Measurements from ENCODE around the gene STK16. TPM values are rescaled to one million over a fixed set of nuclear protein-coding genes. Genes with fewer than 3 reads are reported as not detected.

STK16 gene
- total RNA-seq, 4 donors from 2014 or later, result 13.7 to 22.2 (median 15.4) TPM

GRCh38 chr2:219206328-219207133 lies 38.7 kb upstream of the STK16 start, which contains the start of gene ZFAND2B:
Gene ZFAND2B, plus strand, starts transcription at chr2:219206782. Its CDS starts 206 bp downstream, at chr2:219206988.
- TF ChIP-seq CTCF (IDR thresholded peaks at IDR 0.05; ENCODE audit: low read depth), result no peak

- no peak for TF ChIP-seq CTCF (IDR thresholded peaks at IDR 0.05; ENCODE audit: low read depth)
These were observed 38.0 kb upstream of the STK16 start for GRCh38 chr2:219207134-219207883.

GRCh38 chr2:219207884-219208740 lies 37.2 kb upstream of the STK16 start:
- TF ChIP-seq CTCF (IDR thresholded peaks at IDR 0.05; ENCODE audit: low read depth), result no peak

GRCh38 chr2:219209236-219210195 lies 35.8 kb upstream of the STK16 start:
- no peak for TF ChIP-seq CTCF (IDR thresholded peaks at IDR 0.05; ENCODE audit: low read depth)

GRCh38 chr2:219210196-219210885 lies 34.9 kb upstream of the STK16 start:
- no peak for TF ChIP-seq CTCF (IDR thresholded peaks at IDR 0.05; ENCODE audit: low read depth)

- TF ChIP-seq CTCF (IDR thresholded peaks at IDR 0.05; ENCODE audit: low read depth), result no peak
These were observed 34.4 kb upstream of the STK16 start for GRCh38 chr2:219210886-219211362.

Measured in subcutaneous adipose tissue (tissue), 4 donors.